HG03457 (cell line): ENCODE measurements around the gene ARAP2.

Source experiments
- ATAC-seq: cut with Tn5 transposase; IDR thresholded peaks from one replicate; pipeline ENCODE4 v1.9.1; 2021; ENCODE audit warnings: moderate number of reproducible peaks; ENCODE audit not compliant: unreplicated experiment

The ARAP2 gene, protein sequence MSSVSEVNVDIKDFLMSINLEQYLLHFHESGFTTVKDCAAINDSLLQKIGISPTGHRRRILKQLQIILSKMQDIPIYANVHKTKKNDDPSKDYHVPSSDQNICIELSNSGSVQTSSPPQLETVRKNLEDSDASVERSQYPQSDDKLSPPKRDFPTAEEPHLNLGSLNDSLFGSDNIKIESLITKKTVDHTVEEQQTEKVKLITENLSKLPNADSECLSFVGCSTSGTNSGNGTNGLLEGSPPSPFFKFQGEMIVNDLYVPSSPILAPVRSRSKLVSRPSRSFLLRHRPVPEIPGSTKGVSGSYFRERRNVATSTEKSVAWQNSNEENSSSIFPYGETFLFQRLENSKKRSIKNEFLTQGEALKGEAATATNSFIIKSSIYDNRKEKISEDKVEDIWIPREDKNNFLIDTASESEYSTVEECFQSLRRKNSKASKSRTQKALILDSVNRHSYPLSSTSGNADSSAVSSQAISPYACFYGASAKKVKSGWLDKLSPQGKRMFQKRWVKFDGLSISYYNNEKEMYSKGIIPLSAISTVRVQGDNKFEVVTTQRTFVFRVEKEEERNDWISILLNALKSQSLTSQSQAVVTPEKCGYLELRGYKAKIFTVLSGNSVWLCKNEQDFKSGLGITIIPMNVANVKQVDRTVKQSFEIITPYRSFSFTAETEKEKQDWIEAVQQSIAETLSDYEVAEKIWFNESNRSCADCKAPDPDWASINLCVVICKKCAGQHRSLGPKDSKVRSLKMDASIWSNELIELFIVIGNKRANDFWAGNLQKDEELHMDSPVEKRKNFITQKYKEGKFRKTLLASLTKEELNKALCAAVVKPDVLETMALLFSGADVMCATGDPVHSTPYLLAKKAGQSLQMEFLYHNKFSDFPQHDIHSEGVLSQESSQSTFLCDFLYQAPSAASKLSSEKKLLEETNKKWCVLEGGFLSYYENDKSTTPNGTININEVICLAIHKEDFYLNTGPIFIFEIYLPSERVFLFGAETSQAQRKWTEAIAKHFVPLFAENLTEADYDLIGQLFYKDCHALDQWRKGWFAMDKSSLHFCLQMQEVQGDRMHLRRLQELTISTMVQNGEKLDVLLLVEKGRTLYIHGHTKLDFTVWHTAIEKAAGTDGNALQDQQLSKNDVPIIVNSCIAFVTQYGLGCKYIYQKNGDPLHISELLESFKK (N-terminal part only)

DNA sequence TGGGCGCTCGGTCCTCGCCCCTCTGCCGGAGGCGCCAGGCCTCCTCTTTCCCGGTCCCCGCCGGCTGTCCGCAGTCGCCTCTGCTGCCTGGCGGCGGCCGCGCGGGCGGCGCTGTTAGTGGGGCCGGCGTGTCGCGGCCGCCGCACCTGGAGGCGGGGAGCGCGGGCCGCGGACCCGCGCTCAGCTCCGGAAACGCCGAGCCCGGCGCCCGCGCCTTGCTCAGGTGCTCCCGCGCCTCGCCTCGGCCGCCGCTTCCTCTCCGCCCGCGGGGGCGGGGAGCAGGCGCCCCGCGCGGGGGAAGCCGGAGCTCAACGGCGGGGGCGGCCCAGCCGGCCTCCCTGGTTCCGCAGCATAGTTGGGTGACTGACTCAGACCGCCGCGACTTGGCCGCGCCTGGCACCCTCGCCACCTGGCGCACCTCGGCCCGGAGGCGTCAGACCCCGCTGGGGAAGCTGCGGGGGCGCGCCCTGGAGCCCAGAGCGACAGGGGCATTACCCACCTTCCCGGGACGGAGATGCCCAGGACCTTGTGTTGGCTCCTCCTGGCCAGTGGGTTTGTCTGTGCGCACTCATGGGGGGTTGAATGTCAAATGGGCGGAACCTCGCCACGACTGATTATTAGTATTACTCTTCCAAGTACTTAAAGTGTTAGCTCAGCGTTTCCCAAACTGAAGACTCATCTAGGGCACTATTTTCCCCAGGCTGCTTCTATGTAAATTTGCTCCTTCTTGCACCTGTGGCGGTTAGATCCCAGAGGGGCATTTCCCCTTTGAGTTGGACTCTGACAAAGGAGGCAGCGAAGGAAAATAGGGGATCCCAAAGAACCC is at the start of gene ARAP2:
Gene ARAP2 (minus strand): TSS at position 258 of the 826 bp plus-strand sequence. CDS start 15,028 bp downstream, outside the sequence.
- peak; percentile 63 for ATAC-seq

DNA sequence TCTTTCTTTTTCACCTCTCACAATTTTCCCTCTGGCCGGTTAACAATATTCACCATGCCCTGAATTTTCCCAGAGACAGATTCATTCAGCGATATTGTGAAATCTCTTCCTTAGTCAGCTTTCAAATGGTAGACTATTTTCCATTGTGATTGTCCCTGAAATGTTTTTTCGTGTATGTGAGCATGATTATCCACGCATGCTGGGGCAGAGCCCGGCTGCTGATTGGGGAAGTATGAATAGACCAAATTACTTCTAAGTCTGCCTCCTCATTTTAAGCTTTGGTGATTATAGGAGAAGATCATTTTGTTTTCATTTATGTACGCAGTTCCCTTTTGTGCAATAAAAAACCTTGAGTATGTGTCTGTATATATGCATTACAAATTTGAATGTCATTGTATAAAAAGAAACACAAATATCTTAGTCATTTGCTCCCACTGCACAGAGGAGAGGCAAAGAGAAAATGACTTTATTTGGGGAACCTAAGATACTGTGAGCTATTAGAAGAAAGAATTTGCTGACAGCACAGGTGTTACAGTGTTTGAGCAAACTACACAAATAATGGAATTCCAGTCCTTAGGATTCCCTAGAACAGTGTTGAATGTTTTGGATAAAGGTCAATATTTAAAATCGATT is 48.4 kb upstream of the ARAP2 start:
- ATAC-seq = no peak

DNA sequence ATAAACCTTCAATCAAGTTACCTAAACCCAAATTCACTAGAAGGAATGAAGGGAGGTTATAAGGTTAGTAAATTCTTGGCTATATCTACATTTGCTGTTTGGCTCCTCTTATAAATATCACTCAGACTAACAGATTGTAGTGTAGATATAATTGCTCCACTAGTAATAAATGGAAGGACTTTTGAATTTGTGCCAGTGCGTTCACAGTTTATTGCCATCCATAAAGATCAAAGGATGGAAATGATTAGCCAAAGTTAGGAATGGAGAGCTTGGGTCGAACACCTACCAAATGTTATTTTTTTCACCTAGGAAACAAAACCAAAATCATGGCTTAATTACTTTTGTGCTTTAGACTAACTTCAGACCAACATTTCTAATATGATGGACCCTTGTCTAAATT is 46.3 kb upstream of the ARAP2 start:
- no peak for ATAC-seq

DNA sequence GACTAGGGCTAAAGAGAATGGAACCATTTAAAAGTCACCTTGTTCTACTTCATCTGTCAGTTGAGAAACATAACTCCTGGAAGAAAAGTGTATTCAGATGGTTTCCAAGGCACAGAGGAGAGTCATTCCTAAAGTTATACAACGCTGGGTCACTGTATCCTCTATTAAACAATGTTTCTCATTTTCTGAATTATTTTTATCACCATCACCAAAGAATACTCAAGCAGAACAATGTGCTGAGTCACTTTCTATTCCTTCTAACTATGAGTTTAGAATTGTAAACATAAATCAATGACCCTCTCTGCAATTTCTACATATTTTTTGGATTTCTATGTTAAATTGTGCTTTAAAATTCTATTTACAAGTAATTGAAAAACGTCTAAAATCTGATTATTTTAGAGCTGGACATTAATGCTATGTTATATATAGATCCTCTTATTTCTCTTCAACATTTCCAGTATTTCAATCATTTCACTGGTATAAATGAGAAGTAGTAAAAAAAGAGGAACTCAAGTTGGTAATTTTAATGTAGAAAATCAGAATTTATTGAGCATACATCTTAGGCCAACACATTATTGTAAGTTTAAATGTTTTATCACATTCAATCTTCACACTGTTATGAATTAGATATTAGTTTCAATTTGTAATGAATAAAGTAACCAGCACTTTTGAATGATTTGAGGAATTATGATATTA is 44.6 kb upstream of the ARAP2 start:
- no peak for ATAC-seq

DNA sequence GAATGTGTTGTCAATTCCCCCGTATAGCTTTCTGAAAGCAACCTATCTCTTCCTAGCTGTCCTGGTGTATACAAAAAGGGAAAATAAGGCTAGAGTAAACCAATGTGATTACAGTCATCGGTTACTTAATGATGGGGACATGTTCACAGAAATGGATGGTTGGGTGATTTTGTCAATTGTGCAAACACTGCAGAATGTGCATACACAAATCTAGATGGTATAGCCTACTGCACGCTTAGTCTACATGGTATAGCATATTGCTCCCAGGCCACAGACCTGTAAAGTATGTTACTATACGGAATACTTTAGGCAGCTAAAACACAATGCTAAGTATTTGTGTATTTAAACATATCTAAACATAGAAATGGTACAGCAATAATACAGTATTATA is 42.2 kb upstream of the ARAP2 start:
- ATAC-seq = no peak

DNA sequence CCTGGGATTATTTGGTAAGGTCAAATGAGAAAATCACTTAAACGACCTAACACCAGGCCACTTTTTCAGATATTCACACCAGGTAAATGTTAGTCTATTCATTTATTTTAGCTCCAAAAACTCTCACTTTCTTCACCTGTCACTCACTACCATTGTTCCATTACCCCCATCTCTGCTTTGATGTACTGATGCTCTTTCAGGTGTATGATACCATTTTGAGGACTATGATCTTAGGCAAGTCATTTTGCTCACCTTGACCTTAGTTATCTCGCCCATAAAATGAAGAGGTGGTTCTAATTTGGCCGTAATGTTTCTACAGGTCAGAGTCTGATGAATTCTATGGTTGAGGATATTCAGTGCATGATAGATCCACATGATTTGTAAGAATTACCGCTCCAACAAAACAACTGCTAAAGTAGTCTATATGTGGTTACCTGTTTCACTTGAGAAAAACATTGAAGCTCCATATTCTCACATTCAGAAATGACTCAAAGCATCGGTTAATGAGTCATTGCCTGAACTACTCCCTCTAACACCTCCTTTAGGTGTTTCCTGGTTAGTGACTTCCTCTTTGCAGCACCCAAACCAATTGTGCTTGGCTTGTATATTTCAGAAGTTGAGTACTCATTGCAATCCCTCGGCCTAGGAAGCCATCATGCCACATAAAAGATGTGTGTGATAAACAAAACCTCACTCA is 41.6 kb upstream of the ARAP2 start:
- peak; percentile 97 for ATAC-seq

DNA sequence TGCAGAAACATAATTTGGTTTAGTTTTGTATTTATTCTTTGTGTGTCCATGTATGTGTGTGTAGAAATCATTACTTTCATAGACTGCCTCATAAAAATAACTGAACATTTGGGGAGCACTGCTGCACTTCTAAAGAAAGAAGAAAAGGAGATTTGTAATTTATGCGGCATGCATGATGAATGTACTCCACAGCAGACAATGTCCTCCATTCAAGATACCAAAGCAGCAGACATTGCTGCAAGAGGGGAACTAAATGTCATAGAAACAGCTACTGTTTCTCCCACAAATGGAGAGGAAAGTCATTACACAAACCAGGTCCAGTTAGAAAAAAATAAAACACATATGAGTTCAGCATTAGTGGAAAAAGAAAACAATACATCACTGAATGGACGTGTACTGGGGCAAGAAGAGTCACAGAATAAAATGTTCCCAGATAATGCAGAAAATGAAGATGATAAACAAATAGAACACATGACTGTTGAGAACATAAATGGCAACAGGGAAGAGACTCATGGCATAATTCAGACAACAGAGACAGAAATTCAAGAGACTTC is 39.7 kb upstream of the ARAP2 start:
- ATAC-seq = no peak

DNA sequence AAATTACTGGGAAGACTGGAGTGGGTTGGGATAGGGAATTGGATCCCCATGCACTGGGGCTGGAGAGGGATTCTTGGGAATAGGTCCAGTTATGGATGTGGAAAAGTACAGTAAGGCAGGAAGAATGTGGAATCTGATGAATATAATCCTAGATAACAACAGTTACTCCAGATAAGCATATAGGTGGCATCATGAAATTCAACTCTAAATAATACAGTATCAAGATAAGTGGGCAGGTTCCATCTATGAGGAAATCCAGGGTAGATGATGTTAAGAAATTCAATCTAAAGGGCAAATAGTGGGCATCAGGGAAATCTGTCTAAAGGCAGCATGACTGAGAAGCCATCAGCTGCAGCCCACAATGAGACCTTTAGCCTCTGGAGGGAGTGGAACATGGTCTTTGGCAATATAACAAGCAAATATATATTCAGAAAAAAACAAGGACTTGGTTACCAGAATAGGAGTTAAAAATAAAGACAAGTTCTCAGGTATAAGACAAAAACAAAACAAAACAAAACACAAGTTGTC is 38.3 kb upstream of the ARAP2 start:
- no peak for ATAC-seq

DNA sequence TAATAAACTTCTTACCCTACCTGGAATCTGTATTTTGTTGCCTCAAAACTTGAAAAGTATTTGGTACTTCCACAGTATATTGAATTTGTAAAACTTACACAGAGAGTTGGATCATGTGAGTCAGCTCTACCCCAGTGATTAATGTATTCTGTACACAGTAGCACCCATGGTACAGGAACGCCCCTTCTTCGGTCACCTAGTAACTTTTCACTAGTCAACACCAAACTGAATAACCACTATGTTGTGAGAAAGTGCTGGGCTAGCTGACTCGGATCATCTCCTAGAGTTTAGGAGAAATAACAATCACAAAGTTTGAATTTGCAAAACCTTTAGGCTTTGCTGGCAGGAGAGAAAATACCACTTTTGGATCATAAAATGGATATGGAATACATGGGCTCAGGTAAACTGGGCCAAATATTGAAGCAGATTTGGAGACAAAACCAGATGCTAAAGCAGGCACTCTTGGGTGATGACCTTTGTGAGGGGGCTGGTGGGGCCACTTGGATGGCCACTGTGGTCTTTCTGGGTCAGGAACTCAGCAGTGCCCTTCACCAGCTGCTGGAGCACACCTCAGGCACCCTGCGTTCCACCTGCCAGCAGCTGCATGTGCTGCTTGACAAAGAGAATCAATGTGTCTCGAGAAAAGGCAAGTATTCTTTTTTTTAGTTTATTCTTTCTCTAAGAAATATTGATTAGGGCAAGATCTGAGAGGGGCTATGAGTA is 37.2 kb upstream of the ARAP2 start, which contains the start of gene DTHD1:
Gene DTHD1 (plus strand): TSS at position 233 of the 723 bp plus-strand sequence. CDS start 143 bp downstream, at position 376.
- ATAC-seq = no peak

DNA sequence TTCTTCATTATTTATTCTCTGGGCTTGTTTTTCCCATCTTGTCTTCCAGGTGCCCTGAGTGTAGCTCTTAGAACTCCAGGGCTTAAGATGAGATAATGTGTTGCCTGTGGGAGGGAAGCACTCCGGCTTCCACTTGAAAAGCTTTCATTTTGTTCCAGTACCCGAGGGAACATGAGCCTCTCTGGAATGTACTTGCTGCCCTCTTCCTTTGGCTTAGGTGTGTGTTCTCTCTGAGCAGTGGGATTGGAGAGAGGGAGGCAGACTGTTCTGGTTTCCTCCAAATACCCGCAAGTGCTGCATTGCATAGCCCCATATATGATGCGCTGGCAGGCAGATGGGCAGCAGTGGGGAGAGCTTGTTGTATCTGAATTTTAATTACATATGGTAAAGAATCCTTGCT is 36.2 kb upstream of the ARAP2 start:
- no peak for ATAC-seq

DNA sequence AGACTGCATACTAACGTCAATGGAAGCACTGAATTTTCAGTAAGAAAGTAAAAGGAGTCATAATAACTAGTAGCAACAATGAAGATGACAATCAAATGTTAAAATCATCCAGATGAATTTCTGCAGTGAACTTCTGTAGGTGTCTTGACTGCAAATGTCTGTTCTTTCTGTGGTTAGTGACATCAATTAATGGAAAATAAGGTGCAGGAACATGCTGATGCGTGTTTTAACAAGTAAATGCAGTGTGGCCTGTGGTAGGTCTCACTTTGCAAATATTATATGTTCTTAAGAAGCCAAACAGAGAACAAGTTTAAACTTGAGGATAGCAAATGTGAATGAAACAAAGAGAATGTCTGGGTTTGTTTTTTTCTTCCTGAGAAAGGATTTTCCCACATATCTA is 34.5 kb upstream of the ARAP2 start:
- no peak for ATAC-seq

DNA sequence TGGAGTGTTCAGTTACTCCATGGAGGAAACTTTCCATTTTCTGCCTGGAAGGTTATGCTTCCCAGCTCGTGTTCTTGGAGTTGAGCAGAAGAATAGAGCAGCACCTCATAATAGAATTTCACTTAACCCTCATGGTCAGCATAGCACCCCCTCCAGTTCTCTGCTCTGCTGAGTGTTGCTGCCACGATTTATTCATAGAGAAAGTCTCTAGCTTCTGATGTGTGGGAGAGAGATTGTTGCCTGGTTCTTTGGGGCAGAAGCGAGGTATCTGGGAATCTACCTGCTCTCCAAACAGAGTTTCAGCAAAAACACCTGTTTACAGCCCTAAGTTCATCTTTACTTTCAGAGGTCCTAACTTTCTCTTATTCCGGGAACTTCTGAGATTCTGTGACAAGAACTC is 33.2 kb upstream of the ARAP2 start:
- no peak for ATAC-seq

DNA sequence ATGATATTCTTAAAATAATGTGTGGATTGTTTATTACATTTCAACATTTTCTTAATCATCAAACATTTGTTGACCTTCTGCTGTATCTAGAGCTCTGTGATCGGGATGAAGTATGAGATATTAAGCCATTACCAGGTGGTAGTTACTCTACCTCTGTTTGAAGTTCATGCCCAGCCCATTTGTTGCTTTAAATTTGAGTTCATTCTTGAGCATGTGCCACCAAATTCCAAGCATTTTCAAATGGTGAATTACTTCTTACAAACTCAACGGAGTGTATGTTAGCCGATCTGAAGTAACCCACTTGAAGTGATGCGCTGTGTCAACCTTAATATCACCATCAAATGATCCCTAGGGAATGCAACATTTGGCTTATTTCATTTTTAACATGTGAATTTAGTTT is 29.8 kb upstream of the ARAP2 start:
- ATAC-seq = no peak

DNA sequence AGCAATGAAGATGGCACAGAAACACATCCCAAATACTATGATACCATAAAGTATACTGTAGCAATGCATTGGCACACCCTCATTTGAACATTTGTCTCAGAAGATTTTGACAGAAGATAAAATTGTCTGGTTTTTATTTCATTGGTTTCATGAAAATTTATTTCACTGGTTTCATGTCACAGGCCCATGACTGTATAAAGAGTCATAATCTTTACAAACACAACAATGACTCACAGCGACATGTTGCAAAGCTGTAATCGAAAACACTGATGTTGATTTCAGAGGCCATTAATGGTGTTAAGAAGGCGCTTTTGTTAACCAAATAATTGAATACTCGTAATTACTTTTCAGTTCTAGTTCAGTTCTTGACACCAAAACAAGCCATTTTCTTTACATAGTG is 29.0 kb upstream of the ARAP2 start:
- no peak for ATAC-seq

DNA sequence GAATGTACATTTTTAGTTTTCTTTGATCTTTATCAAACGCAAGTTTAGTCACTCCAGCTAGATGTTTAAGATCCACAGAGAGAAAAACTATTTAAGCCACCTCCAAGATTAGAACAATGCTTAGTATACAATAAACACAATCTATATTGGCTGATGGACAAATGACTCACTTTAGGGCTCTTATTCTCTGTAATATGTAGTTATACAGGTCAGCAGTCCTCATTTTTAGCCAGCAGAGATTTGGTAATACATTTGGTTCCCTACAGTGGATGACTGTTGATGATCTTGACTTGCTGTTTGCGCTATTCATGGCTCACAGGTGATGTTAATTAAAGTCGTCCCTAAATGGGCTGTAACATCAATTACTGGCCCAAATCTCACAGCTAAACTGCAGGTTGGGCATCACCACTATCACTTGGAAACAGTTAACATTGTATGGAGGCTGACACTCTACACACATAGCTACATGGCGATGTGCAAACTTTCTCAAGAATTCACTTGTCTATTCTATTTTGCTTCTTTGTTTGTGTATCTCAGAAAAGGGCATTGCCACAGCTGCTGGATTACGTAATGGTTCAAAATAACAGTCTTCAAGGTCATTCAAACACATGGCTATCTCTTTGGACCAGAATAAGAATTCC is 25.3 kb upstream of the ARAP2 start:
- no peak for ATAC-seq

DNA sequence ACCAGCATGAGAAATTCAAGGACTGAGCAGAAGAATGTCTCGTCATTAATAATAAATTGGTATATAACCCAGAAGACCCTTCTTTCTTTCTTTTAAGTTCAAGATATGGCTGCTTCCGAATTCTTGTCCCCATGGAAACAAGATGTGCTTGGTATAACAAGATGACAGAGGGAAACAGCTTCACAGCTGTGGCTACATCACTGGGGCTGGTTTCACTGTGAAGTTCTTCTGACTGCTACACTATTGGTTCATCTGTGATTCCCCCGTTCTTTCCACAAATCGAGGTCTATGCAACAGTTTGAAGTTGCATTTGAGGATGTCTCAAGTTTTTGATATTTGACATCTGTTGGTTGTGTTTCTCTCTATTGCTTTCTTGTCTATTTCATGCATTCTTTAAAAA is 24.8 kb upstream of the ARAP2 start:
- ATAC-seq = no peak
